ENCODE data around the gene ZC2HC1B. TPM values are rescaled to one million over a fixed set of nuclear protein-coding genes. Genes with fewer than 3 reads are reported as not detected.
"Not testable (repeated sequence)": the region's sequence is repeated elsewhere in the genome, so short reads cannot be mapped to it uniquely, and the experiment has no call there.

Gene ZC2HC1B
- total RNA-seq, 1 donor from 2014 or later: not detected

- Mint-ChIP-seq H3K9me3 (ENCODE audit: low read depth) (peaks cover 20% of the 10 kb centered on the region), H3K27ac (ENCODE audit: unreplicated experiment) (no peak overlapping the region), H3K4me1 (ENCODE audit: low read depth) (no peaks in the 10 kb centered on the region), H3K27me3 (ENCODE audit: low read depth) (no peaks in the 10 kb centered on the region), H3K4me3 (ENCODE audit: unreplicated experiment) (no peak overlapping the region), H3K36me3 (ENCODE audit: low read depth) (peaks cover 73% of the 10 kb centered on the region)
- no peak for TF ChIP-seq CTCF (IDR thresholded peaks at IDR 0.05)
- DNase-seq (ENCODE audit: low spot score): no peak
Measured at GRCh38 chr6:143857651-143858050, 6.6 kb upstream of the ZC2HC1B start.

- no peak for DNase-seq (ENCODE audit: low spot score)
- Mint-ChIP-seq H3K9me3 (ENCODE audit: low read depth) (peaks cover 1% of the 10 kb centered on the region), H3K4me3 (ENCODE audit: unreplicated experiment) (no peak overlapping the region), H3K36me3 (ENCODE audit: low read depth) (peaks cover 62% of the 10 kb centered on the region), H3K27me3 (ENCODE audit: low read depth) (no peaks in the 10 kb centered on the region), H3K4me1 (ENCODE audit: low read depth) (no peaks in the 10 kb centered on the region), H3K27ac (ENCODE audit: unreplicated experiment) (no peak overlapping the region)
- no peak for TF ChIP-seq CTCF (IDR thresholded peaks at IDR 0.05)
Measured at GRCh38 chr6:143859891-143860660, 4.2 kb upstream of the ZC2HC1B start.

GRCh38 chr6:143863771-143864170 is 503 bp upstream of the ZC2HC1B start:
- H3K4me1 Mint-ChIP-seq (ENCODE audit: low read depth): no peaks in the 10 kb centered on the region
- peaks cover 38% of the 10 kb centered on the region for H3K36me3 Mint-ChIP-seq (ENCODE audit: low read depth)
- TF ChIP-seq CTCF (IDR thresholded peaks at IDR 0.05): no peak
- H3K4me3 Mint-ChIP-seq (ENCODE audit: unreplicated experiment): no peak overlapping the region
- H3K9me3 Mint-ChIP-seq (ENCODE audit: low read depth): peaks cover 8% of the 10 kb centered on the region
- H3K27me3 Mint-ChIP-seq (ENCODE audit: low read depth): no peaks in the 10 kb centered on the region
- no peak overlapping the region for H3K27ac Mint-ChIP-seq (ENCODE audit: unreplicated experiment)
- DNase-seq (ENCODE audit: low spot score): no peak

- no peak overlapping the region for H3K27ac Mint-ChIP-seq (ENCODE audit: unreplicated experiment)
- no peak for DNase-seq (ENCODE audit: low spot score)
- H3K4me3 Mint-ChIP-seq (ENCODE audit: unreplicated experiment): no peak overlapping the region
- no peaks in the 10 kb centered on the region for H3K4me1 Mint-ChIP-seq (ENCODE audit: low read depth)
- no peak for TF ChIP-seq CTCF (IDR thresholded peaks at IDR 0.05)
- peaks cover 24% of the 10 kb centered on the region for H3K36me3 Mint-ChIP-seq (ENCODE audit: low read depth)
- peaks cover 17% of the 10 kb centered on the region for H3K9me3 Mint-ChIP-seq (ENCODE audit: low read depth)
- H3K27me3 Mint-ChIP-seq (ENCODE audit: low read depth): no peaks in the 10 kb centered on the region
Measured at GRCh38 chr6:143867236-143867635, 3.0 kb downstream of the ZC2HC1B start.

GRCh38 chr6:143868808-143869207 is 4.5 kb downstream of the ZC2HC1B start:
- not testable (repeated sequence) for H3K4me3 Mint-ChIP-seq (ENCODE audit: unreplicated experiment); H3K27ac Mint-ChIP-seq (ENCODE audit: unreplicated experiment); DNase-seq (ENCODE audit: low spot score); H3K27me3 Mint-ChIP-seq (ENCODE audit: low read depth); H3K4me1 Mint-ChIP-seq (ENCODE audit: low read depth)
- Mint-ChIP-seq H3K36me3 (ENCODE audit: low read depth) (peaks cover 16% of the 10 kb centered on the region), H3K9me3 (ENCODE audit: low read depth) (peaks cover 18% of the 10 kb centered on the region)

GRCh38 chr6:143871202-143871730 is 7.0 kb downstream of the ZC2HC1B start:
- H3K4me3 Mint-ChIP-seq (ENCODE audit: unreplicated experiment); H3K27ac Mint-ChIP-seq (ENCODE audit: unreplicated experiment); DNase-seq (ENCODE audit: low spot score); H3K4me1 Mint-ChIP-seq (ENCODE audit: low read depth); H3K27me3 Mint-ChIP-seq (ENCODE audit: low read depth); H3K36me3 Mint-ChIP-seq (ENCODE audit: low read depth): not testable (repeated sequence)
- peaks cover 37% of the 10 kb centered on the region for H3K9me3 Mint-ChIP-seq (ENCODE audit: low read depth)

Measured in chondrocyte (in vitro differentiated cells).